ENCODE results near the gene L1TD1. TPM values are rescaled to one million over a fixed set of nuclear protein-coding genes. Genes with fewer than 3 reads are reported as not detected.

L1TD1 gene
- total and polyA plus RNA-seq, 11 donors = 0.12 to 0.29 (median 0.14) TPM; not detected in 8

DNA sequence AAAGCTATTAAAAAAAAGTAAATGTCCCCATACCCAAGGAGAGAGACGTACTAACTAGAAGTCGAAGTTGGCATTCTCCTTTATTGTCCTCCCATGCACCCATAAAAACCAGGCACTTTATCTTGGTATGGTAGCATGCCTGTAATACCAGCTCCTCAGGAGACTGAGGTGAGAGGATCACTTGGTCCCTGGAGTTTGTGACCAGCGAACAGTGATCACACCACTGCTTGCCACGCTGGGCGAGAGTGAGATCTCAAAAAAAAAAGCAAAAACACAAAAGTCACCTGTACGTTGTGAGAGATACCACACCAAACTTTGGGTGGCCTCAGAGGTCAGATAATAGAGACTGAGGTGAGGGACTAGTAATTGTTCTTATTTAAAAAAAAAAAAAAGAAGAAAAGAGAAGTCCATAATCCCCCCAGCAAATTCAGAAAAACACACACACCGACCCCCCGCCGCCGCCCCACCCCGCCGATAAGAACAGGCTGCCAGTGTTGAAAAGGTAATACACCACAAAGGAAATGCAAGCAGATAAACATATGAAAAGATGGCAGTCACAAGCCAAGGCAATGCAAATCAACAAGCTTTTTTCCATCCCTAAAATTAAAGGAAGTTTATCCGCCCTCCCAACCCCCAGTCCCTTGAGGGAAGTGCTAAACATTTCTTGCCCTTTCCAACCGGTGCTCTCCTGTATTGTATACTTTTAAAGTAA is 3.6 kb downstream of the L1TD1 start:
- TF ChIP-seq, protein P1, sequence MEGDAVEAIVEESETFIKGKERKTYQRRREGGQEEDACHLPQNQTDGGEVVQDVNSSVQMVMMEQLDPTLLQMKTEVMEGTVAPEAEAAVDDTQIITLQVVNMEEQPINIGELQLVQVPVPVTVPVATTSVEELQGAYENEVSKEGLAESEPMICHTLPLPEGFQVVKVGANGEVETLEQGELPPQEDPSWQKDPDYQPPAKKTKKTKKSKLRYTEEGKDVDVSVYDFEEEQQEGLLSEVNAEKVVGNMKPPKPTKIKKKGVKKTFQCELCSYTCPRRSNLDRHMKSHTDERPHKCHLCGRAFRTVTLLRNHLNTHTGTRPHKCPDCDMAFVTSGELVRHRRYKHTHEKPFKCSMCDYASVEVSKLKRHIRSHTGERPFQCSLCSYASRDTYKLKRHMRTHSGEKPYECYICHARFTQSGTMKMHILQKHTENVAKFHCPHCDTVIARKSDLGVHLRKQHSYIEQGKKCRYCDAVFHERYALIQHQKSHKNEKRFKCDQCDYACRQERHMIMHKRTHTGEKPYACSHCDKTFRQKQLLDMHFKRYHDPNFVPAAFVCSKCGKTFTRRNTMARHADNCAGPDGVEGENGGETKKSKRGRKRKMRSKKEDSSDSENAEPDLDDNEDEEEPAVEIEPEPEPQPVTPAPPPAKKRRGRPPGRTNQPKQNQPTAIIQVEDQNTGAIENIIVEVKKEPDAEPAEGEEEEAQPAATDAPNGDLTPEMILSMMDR (IDR thresholded peaks at IDR 0.05) = no peak
- no peak for TF ChIP-seq POLR2A (IDR thresholded peaks at IDR 0.05)
- intact Hi-C loops (cut with DNase I) = no loop called here
- no peak overlapping the region for H3K4me3 ChIP-seq
- no peak overlapping the region for H3K27ac ChIP-seq
- H3K27me3 ChIP-seq = peaks cover 8 to 36% (median 22%) of the 10 kb centered on the region in 9 donors
- no peak for ATAC-seq
- no peak for DNase-seq
- peaks cover 0 to 14% (median 0%) of the 10 kb centered on the region in 12 donors for H3K4me1 ChIP-seq
- no peaks in the 10 kb centered on the region for H3K9me3 ChIP-seq
- no peaks in the 10 kb centered on the region for H3K36me3 ChIP-seq
- WGBS, 4 donors = 30 to 44% (median 39%) methylated on average over 14 of the region's 14 CpGs

DNA sequence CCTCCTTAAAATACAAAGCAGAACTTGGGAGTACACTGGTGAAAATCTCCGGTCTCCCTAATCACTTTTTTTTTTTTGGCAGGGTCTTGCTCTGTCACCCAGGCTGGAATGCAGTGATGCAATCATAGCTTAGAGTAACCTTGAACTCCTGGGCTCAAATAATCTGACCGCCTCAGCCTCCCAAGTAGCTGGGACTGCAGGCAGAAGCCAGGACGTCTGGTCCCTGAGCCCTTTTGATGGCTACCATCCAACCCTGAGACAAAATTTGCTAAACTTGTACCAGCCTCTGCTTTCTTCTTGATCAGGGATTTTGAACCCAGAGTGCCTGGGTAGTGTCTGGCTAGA is 4.1 kb downstream of the L1TD1 start:
- intact Hi-C loops (cut with DNase I) = no loop called here
- Histone ChIP-seq H3K36me3 (no peaks in the 10 kb centered on the region), H3K9me3 (no peaks in the 10 kb centered on the region), H3K4me1 (peaks cover 0 to 14% (median 0%) of the 10 kb centered on the region in 12 donors), H3K4me3 (no peak overlapping the region), H3K27ac (no peak overlapping the region), H3K27me3 (peaks cover 8 to 36% (median 22%) of the 10 kb centered on the region in 9 donors)
- 2 to 17% (median 8%) methylated on average over 3 of the region's 3 CpGs for WGBS, 4 donors
- DNase-seq = no peak
- no peak for TF ChIP-seq POLR2A (IDR thresholded peaks at IDR 0.05)
- TF ChIP-seq, protein P1 (IDR thresholded peaks at IDR 0.05) = no peak
- peak in 1 of 4 donors; percentile 31 for ATAC-seq

DNA sequence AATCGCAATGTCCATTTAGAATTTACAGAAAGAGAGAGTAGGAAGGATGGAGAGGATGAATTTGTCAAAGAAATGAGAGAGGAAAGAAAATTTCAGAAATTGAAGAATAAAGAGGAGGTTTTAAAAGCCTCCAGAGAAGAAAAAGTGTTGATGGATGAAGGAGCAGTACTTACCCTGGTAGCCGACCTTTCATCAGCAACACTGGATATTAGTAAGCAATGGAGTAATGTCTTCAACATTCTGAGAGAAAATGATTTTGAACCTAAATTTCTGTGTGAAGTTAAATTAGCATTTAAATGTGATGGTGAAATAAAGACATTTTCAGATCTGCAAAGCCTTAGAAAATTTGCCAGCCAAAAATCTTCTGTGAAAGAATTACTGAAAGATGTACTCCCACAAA is 12.5 kb downstream of the L1TD1 start:
- peaks cover 0 to 2% (median 0%) of the 10 kb centered on the region in 9 donors for H3K27me3 ChIP-seq
- H3K4me1 ChIP-seq = no peaks in the 10 kb centered on the region
- TF ChIP-seq, protein P1 (IDR thresholded peaks at IDR 0.05) = no peak
- TF ChIP-seq POLR2A (IDR thresholded peaks at IDR 0.05) = no peak
- intact Hi-C loops (cut with DNase I) = no loop called here
- whole genome bisulfite sequencing, 4 donors = 93 to 99% (median 97%) methylated on average over 2 of the region's 2 CpGs
- no peak for DNase-seq
- H3K9me3 ChIP-seq = peaks cover 0 to 26% (median 10%) of the 10 kb centered on the region in 12 donors
- H3K36me3 ChIP-seq = no peaks in the 10 kb centered on the region
- H3K4me3 ChIP-seq = no peak overlapping the region
- ATAC-seq = no peak
- H3K27ac ChIP-seq = no peak overlapping the region

DNA sequence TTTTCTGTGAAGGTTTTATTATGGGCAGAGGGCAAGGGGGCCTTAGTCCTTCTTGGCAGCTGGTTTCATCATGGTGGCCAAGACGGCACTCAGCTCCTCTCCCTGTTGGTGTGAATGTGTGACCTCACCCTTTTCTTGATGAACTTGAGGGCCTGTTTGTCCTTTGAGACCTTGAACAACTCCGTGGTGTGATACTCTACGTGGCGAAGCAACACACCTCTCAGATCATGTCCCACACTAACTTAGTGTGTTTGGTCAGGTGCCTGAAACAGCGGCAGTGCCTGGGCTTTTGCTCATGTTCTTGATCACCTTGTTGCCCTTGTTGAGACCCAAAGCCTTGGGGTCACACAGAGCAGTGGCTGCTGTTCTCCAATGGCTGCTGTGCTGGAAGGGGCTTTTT is 13.4 kb downstream of the L1TD1 start:
- Histone ChIP-seq H3K27ac (no peak overlapping the region), H3K4me3 (no peak overlapping the region), H3K9me3 (peaks cover 0 to 27% (median 10%) of the 10 kb centered on the region in 12 donors), H3K4me1 (no peaks in the 10 kb centered on the region), H3K27me3 (peaks cover 0 to 2% (median 0%) of the 10 kb centered on the region in 9 donors), H3K36me3 (no peaks in the 10 kb centered on the region)
- no peak for ATAC-seq
- 82 to 94% (median 93%) methylated on average over 5 of the region's 5 CpGs for WGBS, 4 donors
- TF ChIP-seq, protein P1 (IDR thresholded peaks at IDR 0.05) = no peak
- TF ChIP-seq POLR2A (IDR thresholded peaks at IDR 0.05) = no peak
- intact Hi-C loops (cut with DNase I) = no loop called here
- DNase-seq = no peak
